Measurements from ENCODE around the gene RNF213.

RNF213 gene

GRCh38 chr17:80421381-80422090, 160.9 kb downstream of the RNF213 start:
- DNase-seq (ENCODE audit: low read depth), result no peak

- no peak for DNase-seq (ENCODE audit: low read depth)
These were observed 161.6 kb downstream of the RNF213 start for GRCh38 chr17:80422276-80422675.

GRCh38 chr17:80422981-80423380, 162.3 kb downstream of the RNF213 start:
- DNase-seq (ENCODE audit: low read depth), result no peak

DNA sequence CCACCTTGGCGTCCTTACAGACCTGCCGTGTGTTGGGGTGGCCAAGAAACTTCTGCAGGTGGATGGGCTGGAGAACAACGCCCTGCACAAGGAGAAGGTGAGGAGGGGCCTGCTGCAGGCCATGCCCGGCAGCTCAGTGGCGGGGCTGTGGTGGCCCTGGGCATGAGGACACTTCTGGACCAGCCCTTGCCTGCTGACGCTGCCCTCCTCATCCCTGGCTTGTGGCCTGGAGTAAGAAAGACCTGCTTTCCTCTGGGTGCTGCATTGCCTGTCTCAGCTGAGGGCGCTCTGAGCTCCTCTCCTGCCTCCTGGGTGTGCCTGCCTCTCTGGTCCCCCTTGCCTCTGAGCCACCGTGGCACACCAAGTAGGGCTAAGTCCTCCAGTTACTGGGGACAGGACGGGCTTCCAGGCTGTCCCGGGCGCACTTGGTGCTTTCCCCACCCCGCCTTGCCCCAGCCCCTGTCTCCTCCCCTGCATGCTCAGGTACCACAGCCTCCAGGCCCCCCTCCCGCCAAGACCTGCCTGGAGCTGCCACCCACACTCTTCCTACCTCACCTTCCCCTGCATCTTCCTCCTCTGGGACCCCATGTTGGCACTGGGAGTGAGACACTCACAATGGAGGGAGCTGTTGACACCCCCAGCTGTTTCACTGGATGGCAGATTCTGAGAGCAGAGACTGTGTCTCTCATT, 163.0 kb downstream of the RNF213 start:
- DNase-seq (ENCODE audit: low read depth), result no peak

- no peak for DNase-seq (ENCODE audit: low read depth)
These were observed 163.6 kb downstream of the RNF213 start for GRCh38 chr17:80424261-80424660.

GRCh38 chr17:80424878-80425765, 164.5 kb downstream of the RNF213 start:
- DNase-seq (ENCODE audit: low read depth), result no peak

GRCh38 chr17:80425835-80426426, 165.3 kb downstream of the RNF213 start:
- no peak for DNase-seq (ENCODE audit: low read depth)

- DNase-seq (ENCODE audit: low read depth), result peak; percentile 83
These were observed 166.1 kb downstream of the RNF213 start for GRCh38 chr17:80426671-80427326.

DNA sequence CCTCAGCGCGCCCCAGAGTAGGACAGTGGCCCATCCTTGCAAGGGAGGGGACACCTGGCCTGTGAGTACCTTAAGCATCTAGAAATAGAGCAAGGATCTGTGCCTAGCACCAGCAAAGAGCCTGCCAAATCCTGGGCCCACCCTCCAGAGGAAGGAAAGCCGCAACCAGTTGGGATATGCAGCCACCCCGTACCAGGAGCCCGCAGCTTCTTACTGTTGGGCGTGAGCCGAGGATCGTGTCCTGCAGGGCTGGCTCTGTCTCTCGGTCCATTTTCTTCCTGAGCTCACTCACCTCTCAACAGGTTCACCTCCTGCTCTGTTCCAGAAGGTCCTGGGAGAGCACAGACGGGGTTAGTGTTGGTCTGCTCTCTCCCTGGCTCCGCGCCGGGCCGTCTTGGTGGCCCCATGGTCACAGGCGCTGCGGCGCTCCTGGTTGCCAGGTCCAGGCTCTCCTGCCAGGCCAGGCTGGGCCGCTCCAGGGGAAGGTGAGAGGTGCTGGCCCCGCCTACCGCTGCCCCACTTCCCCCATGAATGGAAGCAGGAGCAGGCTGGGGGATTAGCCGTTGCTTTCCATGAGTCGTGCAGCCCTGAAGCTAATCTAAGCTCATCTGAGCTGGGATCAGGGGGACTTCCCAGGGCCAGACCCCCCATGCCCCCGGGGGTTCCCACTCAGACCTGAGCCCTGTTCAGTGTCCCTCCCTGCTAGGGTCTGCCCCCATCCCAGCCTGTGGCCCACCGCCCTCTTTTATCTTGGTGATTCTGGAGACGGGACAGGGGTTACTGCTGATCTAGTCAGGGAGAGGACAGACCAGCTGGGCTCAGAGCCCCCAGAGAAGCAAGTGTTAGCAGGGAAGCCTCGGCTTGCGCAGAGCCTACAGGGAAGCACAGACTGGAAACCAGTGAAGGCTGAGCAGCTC, 167.0 kb downstream of the RNF213 start:
- no peak for DNase-seq (ENCODE audit: low read depth)

DNA sequence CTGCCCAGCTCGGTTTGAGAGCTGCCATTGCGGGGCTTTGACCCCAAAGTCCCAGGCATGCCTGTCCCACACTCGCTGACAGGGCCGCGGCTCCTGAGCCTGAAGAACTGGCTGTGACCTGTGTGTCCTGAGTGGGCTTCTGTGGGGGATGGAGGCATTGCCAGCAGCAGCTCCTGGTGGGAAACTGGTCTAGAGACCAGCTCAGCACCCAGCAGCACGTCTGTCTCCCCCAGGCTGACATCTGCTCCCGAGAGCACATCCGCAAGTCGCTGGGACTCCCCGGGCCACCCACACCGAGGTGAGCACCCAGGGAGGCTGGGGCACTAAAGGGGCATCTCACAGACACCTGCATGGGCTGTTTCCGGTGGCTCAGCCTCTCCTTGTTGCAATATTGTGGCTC, 167.7 kb downstream of the RNF213 start:
- no peak for DNase-seq (ENCODE audit: low read depth)

- no peak for DNase-seq (ENCODE audit: low read depth)
These were observed 168.1 kb downstream of the RNF213 start for GRCh38 chr17:80428796-80429195.

DNA sequence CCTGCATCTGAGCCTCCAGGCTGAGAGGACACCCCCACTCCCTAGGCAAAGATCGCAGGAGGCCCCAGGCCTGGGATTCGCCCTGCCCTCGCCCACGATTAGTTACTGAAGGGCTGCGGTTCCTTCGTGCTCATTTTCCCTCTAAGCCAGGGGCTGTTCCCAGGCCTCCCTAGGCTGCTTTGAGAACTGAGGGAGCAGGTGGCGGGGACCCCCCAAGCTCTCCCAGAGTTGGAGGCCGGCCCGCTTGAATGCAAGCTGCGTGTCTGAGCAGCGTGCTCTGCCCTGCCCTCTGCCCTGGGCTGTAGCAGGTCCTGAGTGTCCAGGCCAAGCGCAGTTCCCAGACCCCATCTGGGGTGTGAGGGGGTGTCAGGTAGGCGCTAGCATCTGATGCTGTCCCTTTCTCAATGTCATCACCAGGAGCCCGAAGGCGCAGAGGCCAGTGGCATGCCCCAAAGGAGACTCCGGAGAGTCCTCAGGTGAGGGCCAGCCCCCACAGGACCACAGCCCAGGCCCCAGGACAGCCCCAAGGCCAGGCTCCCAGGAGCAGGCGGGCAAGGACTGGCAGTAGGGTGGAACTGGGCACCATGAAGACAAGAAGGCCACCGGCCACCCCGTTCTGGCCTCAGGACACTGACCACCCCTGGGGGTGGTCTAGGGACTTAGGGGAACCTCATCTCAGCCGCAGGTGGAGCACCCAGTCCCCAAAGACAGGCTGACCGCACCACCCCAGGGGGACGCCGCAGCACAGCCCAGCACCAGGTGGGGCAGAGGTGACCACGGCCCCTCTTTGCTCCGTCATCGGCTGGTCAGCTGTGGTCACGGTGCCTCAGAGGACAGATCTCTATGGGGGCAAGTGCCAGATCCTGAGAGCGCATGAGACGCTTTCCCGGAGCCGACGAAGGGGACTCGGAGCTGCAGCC, 169.0 kb downstream of the RNF213 start:
- no peak for DNase-seq (ENCODE audit: low read depth)

DNA sequence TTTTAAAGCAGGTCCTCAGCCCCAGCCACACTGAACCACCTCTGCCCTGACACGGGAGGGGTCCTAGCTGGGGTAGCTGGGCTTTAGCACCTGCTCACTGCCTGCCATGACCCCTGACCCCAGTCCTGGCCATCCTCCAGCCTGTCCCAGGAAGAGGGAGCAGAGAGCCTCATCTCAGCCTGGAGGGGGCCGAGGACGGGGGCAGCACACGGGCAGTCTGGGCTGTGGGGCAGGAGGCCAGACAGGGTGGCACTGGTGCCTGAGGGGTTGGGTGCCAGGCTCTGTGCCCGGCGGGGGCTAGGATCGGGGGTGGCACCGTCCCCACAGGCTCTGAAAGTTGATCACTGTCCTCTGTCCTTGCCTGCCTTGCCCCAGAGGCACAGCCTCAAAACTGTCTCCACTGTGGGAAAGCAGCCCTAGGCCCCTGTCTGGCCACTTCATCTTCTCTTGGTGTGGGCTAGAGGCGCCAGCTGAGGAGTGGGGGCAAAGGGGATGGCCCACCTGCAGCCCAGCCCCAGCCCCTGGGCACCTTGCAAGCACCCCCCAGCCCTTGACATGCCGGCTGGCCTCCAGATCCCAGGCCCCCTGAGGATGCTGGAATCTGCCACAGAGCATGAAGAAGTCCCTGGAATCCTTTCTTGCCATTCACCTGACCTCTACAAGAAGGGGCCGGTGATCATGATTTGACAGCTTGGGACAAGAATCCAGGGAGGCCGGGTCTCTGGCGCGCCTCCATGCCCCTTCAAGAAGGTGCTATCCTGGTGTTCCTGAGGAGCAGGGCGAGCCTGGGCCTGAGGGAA, 170.0 kb downstream of the RNF213 start:
- no peak for DNase-seq (ENCODE audit: low read depth)

DNA sequence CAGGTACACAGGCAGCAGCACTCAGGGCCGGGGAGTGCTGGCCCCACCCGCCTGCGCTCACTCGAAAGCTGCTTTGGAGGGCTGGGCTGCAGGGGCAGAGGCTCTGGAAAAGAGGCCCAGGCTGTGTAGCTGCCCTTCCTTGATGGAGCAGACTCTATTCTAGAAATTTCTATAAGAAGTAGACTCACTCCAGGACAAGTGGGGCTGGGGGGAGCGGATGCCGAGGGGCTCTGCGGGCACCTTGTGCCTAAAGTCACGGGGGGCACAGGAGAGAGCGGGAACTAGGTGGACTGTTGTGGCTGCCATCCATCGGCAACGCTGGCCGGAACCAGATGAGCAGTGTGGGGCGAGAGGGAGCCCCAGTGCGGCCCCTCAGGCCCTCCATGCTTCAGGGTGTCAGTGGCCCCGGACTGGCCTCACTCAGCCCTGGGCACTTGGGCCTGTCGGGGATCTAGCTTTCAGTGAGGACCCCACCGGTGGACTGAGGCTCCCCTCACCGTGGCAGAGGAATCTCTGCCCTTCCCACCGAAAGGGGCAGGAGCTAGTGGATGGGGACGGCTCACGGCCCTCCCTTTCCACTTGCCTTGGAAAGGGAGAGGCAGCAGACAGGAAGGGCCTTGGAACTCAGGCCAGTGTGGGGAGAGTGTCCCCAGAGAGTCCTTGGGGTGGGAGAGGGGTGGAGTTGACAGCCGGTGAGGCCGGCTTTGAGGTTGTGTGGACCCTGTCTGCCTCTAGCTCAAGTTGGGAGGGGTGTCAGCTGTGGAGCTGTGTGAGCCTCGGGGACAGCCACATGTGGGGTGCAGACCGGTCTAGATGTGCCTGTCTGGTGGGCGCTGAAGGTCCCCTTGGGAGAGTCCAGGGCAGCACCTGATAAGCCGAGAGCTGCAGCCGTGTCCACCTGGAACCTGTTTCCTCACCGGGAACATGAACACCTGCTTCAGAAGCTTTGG, 170.9 kb downstream of the RNF213 start:
- no peak for DNase-seq (ENCODE audit: low read depth)

- no peak for DNase-seq (ENCODE audit: low read depth)
These were observed 171.8 kb downstream of the RNF213 start for GRCh38 chr17:80432350-80432955.

DNA sequence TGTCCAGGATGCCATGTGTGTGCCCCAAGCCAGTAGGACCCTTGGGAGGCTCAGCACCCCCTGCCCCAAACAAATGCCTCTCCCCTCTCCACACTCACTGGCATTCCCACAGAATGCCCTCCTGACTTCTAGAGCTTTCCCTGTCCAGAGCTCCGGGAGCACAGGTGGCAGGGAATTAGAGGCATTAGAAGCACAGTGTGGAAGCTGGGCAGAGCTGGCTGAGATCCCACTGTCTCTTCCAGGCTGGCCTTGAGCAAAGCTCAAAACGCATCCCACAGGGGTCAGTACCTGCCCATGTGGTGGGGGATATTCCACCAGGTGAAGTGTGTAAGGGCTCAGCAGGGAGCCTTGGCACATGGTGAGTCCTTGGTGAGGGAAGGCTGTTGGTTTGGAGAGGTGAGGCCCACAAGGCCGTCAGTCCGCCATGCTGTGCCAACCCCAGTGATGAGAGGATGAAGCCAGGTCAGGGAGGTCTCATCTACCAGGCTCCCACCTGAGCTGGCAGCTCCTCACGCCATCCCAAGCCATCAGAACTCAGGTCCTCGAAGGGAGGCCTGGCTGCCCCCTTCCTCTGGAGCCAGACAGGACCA, 172.4 kb downstream of the RNF213 start:
- no peak for DNase-seq (ENCODE audit: low read depth)
